Esophagus squamous epithelium (tissue), 5 donors: Measurements from ENCODE around the gene NR6A1. TPM values are rescaled to one million over a fixed set of nuclear protein-coding genes. Genes with fewer than 3 reads are reported as not detected.

Source experiments
- DNase-seq: peaks from one replicate; lab custom pipeline; 2025; lab: John Stamatoyannopoulos, UW
- H3K27ac ChIP-seq, 4 donors: fragments of 200-600 bp; sonication (generic); one replicate each; pipeline ENCODE4 v1.5.1; 2016 to 2019; ENCODE audit warnings: mild to moderate bottlenecking in 1 of 4
- H3K27me3 ChIP-seq, 4 donors: fragments of 200-600 bp; sonication (generic); 1 replicate in 3 of 4; 2 replicates in 1 of 4; pipeline versions ENCODE4 v1.5.1 to v1.6.0; 2017 to 2021; ENCODE audit warnings: antibody characterized with exemption in 1 of 4
- H3K36me3 ChIP-seq, 3 donors: fragments of 200-600 bp; sonication (generic); one replicate each; pipeline ENCODE4 v1.5.1; 2016 to 2019
- H3K4me1 ChIP-seq, 3 donors: fragments of 200-600 bp; sonication (generic); one replicate each; pipeline ENCODE4 v1.5.1; 2017 to 2019
- H3K4me3 ChIP-seq, 4 donors: fragments of 200-600 bp; sonication (generic); 1 replicate in 3 of 4; 2 replicates in 1 of 4; pipeline ENCODE4 v1.5.1; 2016 to 2019; ENCODE audit warnings: mild to moderate bottlenecking in 2 of 4, moderate library complexity in 1 of 4
- H3K9me3 ChIP-seq, 3 donors: fragments of 200-600 bp; sonication (generic); one replicate each; pipeline ENCODE4 v1.5.1; 2016 to 2019
- POLR2A ChIP-seq, 4 donors: fragments of 450-650 bp; IDR thresholded peaks; one replicate each; pipeline ENCODE4 v1.6.1; 2017; ENCODE audit warnings: antibody characterized with exemption in 4 of 4, mild to moderate bottlenecking in 4 of 4, moderate library complexity in 3 of 4
- WGBS, 2 donors: methylation state at CpG; one replicate each; pipeline ENCODE4 v1.1.5; 2018; 5-methylcytosine and 5-hydroxymethylcytosine counted together
- intact Hi-C: fragments of 100-400 bp; cut with DNase I; formaldehyde crosslinking; loops from one replicate; pipeline ENCODE4 v1.15.0; 2022
- total RNA-seq, 4 donors: library from RNA; depleted of rRNA; stranded (reverse); fragments of >200 nt; gene quantifications; one replicate each; pipeline ENCODE4 v1.1.0, GENCODE V29; 2016
- TF ChIP-seq, protein P1 (sequence below), 6 experiments: fragments of 450-650 bp in 4 of 6; fragments of 200-600 bp in 2 of 6; sonication (generic) in 2 of 6; IDR thresholded peaks; one replicate each; pipeline ENCODE4 v1.5.1; 2016 to 2019; ENCODE audit warnings: antibody characterized with exemption in 6 of 6, mild to moderate bottlenecking in 4 of 6, moderate library complexity in 4 of 6
- donor health status: DM: yes; HTN: yes; CAD: no.

NR6A1 gene
- total RNA-seq, 4 donors from 2014 or later = 1.9 to 4.0 (median 2.7) TPM

- WGBS, 2 donors = 72 to 80% methylated on average over 2 of the region's 2 CpGs
- H3K9me3 ChIP-seq = no peaks in the 10 kb centered on the region
- no peaks in the 10 kb centered on the region for H3K36me3 ChIP-seq
- H3K27ac ChIP-seq = no peak overlapping the region
- intact Hi-C loops = no loop called here
- no peak for DNase-seq
- peaks cover 0 to 21% (median 0%) of the 10 kb centered on the region in 4 donors for H3K27me3 ChIP-seq
- TF ChIP-seq, protein P1, sequence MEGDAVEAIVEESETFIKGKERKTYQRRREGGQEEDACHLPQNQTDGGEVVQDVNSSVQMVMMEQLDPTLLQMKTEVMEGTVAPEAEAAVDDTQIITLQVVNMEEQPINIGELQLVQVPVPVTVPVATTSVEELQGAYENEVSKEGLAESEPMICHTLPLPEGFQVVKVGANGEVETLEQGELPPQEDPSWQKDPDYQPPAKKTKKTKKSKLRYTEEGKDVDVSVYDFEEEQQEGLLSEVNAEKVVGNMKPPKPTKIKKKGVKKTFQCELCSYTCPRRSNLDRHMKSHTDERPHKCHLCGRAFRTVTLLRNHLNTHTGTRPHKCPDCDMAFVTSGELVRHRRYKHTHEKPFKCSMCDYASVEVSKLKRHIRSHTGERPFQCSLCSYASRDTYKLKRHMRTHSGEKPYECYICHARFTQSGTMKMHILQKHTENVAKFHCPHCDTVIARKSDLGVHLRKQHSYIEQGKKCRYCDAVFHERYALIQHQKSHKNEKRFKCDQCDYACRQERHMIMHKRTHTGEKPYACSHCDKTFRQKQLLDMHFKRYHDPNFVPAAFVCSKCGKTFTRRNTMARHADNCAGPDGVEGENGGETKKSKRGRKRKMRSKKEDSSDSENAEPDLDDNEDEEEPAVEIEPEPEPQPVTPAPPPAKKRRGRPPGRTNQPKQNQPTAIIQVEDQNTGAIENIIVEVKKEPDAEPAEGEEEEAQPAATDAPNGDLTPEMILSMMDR (IDR thresholded peaks at IDR 0.05) = no peak
- no peak for TF ChIP-seq POLR2A (IDR thresholded peaks at IDR 0.05)
- H3K4me3 ChIP-seq = no peak overlapping the region
- peaks cover 0 to 7% (median 0%) of the 10 kb centered on the region in 3 donors for H3K4me1 ChIP-seq
Measured at GRCh38 chr9:124749781-124750180, 21.3 kb downstream of the NR6A1 start.

- Histone ChIP-seq H3K36me3 (no peaks in the 10 kb centered on the region), H3K27me3 (peaks cover 0 to 16% (median 0%) of the 10 kb centered on the region in 4 donors), H3K4me1 (peaks cover 0 to 7% (median 0%) of the 10 kb centered on the region in 3 donors), H3K4me3 (no peak overlapping the region), H3K27ac (no peak overlapping the region), H3K9me3 (no peaks in the 10 kb centered on the region)
- no peak for TF ChIP-seq POLR2A (IDR thresholded peaks at IDR 0.05)
- TF ChIP-seq, protein P1 (IDR thresholded peaks at IDR 0.05) = no peak
- WGBS, 2 donors = 85 to 92% methylated on average over 3 of the region's 3 CpGs
- intact Hi-C loops = no loop called here
- DNase-seq = no peak
Measured at GRCh38 chr9:124749284-124749683, 21.8 kb downstream of the NR6A1 start.

- Histone ChIP-seq H3K9me3 (no peaks in the 10 kb centered on the region), H3K27ac (no peak overlapping the region), H3K27me3 (peaks cover 0 to 6% (median 0%) of the 10 kb centered on the region in 4 donors), H3K36me3 (no peaks in the 10 kb centered on the region), H3K4me3 (no peak overlapping the region), H3K4me1 (peaks cover 0 to 13% (median 0%) of the 10 kb centered on the region in 3 donors)
- intact Hi-C loops = no loop called here
- DNase-seq = no peak
- no peak for TF ChIP-seq POLR2A (IDR thresholded peaks at IDR 0.05)
- TF ChIP-seq, protein P1 (IDR thresholded peaks at IDR 0.05) = no peak
- WGBS, 2 donors = 53 to 79% methylated on average over 4 of the region's 4 CpGs
Measured at GRCh38 chr9:124747065-124747464, 24.0 kb downstream of the NR6A1 start.

DNA sequence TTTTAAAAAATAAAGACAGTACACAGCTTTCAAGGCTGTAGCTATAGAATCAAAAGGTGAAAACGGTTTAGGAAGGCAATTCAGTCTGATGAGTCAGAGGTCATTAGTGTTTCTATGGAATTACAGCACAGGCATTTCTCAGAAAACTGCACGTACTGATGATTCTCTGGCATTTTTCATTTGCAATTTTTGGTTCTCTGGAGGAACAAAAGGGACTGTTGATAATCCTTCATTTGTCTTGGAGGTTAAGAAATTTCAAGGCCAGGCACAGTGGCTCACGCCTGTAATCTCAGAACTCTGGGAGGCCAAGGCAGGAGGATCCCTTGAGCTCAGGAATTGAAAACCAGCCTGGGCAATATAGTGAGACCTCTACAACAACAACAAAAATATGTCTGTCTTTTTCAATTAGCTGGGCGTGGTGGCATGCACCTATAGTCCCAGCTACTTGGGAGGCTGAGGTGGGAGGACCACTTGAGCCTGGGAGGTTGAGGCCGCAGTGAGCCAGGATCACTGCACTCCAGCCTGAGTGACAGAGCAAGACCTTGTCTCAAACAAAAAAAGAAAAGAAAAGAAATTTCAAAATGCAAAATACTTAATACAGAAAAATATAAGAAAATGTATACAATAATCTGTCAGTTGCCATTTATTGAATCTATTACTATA lies 27.3 kb downstream of the NR6A1 start:
- intact Hi-C loops = no loop called here

DNA sequence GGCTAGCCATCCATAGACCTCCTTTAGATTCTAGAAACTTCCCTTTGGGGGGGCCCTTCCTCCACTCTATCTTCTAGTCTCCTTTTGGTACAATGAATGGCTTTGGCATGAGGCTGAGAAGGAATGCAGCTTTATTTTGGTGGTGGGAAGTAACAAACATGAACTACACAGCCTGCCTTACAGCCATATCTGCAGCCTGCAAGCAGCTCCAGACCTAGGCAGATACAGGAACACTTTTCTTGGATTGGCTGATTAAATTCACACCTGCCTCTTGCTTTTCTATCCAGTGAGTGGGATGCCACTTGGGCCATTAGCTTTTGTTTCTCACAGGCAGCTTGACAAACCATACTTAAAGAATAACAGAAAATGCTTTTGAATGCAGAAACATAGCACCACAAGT lies 28.2 kb downstream of the NR6A1 start:
- TF ChIP-seq, protein P1 (IDR thresholded peaks at IDR 0.05) = no peak
- TF ChIP-seq POLR2A (IDR thresholded peaks at IDR 0.05) = no peak
- Histone ChIP-seq H3K36me3 (no peaks in the 10 kb centered on the region), H3K27me3 (no peaks in the 10 kb centered on the region), H3K4me1 (peaks cover 0 to 13% (median 0%) of the 10 kb centered on the region in 3 donors), H3K27ac (no peak overlapping the region), H3K9me3 (no peaks in the 10 kb centered on the region), H3K4me3 (no peak overlapping the region)
- intact Hi-C loops = no loop called here
- no peak for DNase-seq

More for the DNA sequence above, 27.3 kb downstream of the NR6A1 start:
- Histone ChIP-seq H3K9me3 (no peaks in the 10 kb centered on the region), H3K27ac (no peak overlapping the region), H3K4me3 (no peak overlapping the region), H3K4me1 (peaks cover 0 to 13% (median 0%) of the 10 kb centered on the region in 3 donors), H3K36me3 (no peaks in the 10 kb centered on the region), H3K27me3 (no peaks in the 10 kb centered on the region)
- no peak for DNase-seq
- WGBS, 2 donors = 41 to 61% methylated on average over 3 to 4 of the region's 5 CpGs
- TF ChIP-seq, protein P1 (IDR thresholded peaks at IDR 0.05) = no peak
- no peak for TF ChIP-seq POLR2A (IDR thresholded peaks at IDR 0.05)
